Spinal cord (tissue), 10 donors: Measurements from ENCODE around the gene PAX7. TPM values are rescaled to one million over a fixed set of nuclear protein-coding genes. Genes with fewer than 3 reads are reported as not detected.

Source experiments
- DNase-seq, 6 donors: peaks; one replicate each; pipeline versions ENCODE4 v3.0.0 to v3.0.0-alpha.2; 2013 to 2015; ENCODE audit warnings: low spot score in 6 of 6, low read depth in 4 of 6
- H3K27ac ChIP-seq: one replicate; pipeline ENCODE4 v1.5.1; 2013; ENCODE audit warnings: low read depth, low read length, control low read depth
- H3K27me3 ChIP-seq: one replicate; pipeline ENCODE4 v1.6.1; 2013; ENCODE audit warnings: low read length; ENCODE audit not compliant: control insufficient read depth, insufficient read depth
- H3K36me3 ChIP-seq: one replicate; pipeline ENCODE4 v1.6.1; 2013; ENCODE audit warnings: low read length; ENCODE audit not compliant: control insufficient read depth, insufficient read depth
- H3K4me1 ChIP-seq: one replicate; pipeline ENCODE4 v1.6.1; 2013; ENCODE audit warnings: low read length; ENCODE audit not compliant: control insufficient read depth, insufficient read depth
- H3K4me3 ChIP-seq: one replicate; pipeline ENCODE4 v1.5.1; 2013; ENCODE audit warnings: low read depth, low read length, control low read depth
- H3K9me3 ChIP-seq: one replicate; pipeline ENCODE4 v1.6.1; 2013; ENCODE audit warnings: low read length; ENCODE audit not compliant: control insufficient read depth, insufficient read depth
- WGBS: methylation state at CpG from one replicate; pipeline ENCODE4 v1.1.5; 2013; ENCODE audit warnings: missing lambda C conversion rate; ENCODE audit not compliant: insufficient coverage; 5-methylcytosine and 5-hydroxymethylcytosine counted together
- polyA plus RNA-seq, 2 donors: library from polyadenylated mRNA; unstranded; fragments of 120-200 nt; gene quantifications; one replicate each; pipeline ENCODE4 v1.2.1, GENCODE V29; 2013; ENCODE audit not compliant: insufficient read length in 2 of 2
- total RNA-seq, 2 donors: library from RNA; depleted of rRNA in 1 of 2; stranded (reverse); fragments of 120-200 nt in 1 of 2; fragments of >200 nt in 1 of 2; gene quantifications; one replicate each; pipeline versions ENCODE4 v1.2.3 to v1.2.4, GENCODE V29; 2013 to 2014
- donor health status: healthy.

The PAX7 gene
- total and polyA plus RNA-seq, 4 donors = 1.5 to 6.1 (median 3.4) TPM

GRCh38 chr1:18712252-18712600 is 81.6 kb downstream of the PAX7 start:
- H3K4me1 ChIP-seq = peaks cover 8% of the 10 kb centered on the region
- peaks cover 10% of the 10 kb centered on the region for H3K36me3 ChIP-seq
- H3K4me3 ChIP-seq = no peak overlapping the region
- DNase-seq = no peak
- no peaks in the 10 kb centered on the region for H3K9me3 ChIP-seq
- peaks cover 14% of the 10 kb centered on the region for H3K27me3 ChIP-seq
- H3K27ac ChIP-seq = no peak overlapping the region
- WGBS = 77% methylated on average over 3 of the region's 5 CpGs

GRCh38 chr1:18714404-18715175 is 83.9 kb downstream of the PAX7 start:
- no peak overlapping the region for H3K27ac ChIP-seq
- no peaks in the 10 kb centered on the region for H3K9me3 ChIP-seq
- H3K4me1 ChIP-seq = peaks cover 10% of the 10 kb centered on the region
- 90% methylated on average over 9 of the region's 12 CpGs for WGBS
- no peak overlapping the region for H3K4me3 ChIP-seq
- peaks cover 25% of the 10 kb centered on the region for H3K27me3 ChIP-seq
- H3K36me3 ChIP-seq = peaks cover 5% of the 10 kb centered on the region
- DNase-seq = no peak

DNA sequence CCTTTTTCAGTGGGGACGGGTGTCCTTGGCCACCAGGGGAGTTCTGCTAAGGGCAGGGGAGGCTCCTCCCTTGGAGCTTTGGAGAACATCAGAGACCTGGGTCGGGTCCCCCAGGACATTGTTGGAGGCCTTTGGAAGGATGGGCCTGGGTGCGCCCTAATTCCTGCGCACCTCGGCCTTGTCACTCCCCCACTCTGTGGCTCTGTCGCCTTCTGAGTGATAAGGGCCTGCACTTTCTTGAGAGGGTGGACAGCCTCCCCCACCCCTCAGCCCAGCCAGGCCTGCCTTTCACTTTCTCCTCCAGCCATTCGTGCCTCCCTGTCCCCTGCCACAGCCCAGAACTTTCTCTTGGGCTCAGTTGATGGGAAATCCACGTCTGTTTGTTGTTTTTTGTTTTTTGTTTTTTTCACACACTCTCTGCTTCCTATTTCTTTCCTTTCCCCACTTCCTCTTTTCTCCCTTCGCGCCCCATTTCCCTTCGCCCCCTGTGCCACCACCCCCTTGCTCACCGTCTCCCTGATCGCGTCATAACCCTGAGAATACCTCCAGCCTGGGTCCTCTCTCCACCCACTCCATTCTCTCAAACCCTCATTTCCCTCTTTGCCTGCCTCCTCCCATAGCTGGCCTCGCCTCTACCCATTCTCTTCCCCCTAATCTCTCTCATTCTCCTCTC is 85.6 kb downstream of the PAX7 start:
- peaks cover 4% of the 10 kb centered on the region for H3K36me3 ChIP-seq
- 43% methylated on average over 12 of the region's 15 CpGs for WGBS
- H3K27ac ChIP-seq = no peak overlapping the region
- H3K4me3 ChIP-seq = no peak overlapping the region
- DNase-seq = peak in 1 of 6 donors; percentile 42
- H3K9me3 ChIP-seq = no peaks in the 10 kb centered on the region
- H3K27me3 ChIP-seq = peaks cover 25% of the 10 kb centered on the region
- peaks cover 10% of the 10 kb centered on the region for H3K4me1 ChIP-seq

GRCh38 chr1:18716785-18717678 is 86.4 kb downstream of the PAX7 start:
- H3K9me3 ChIP-seq = no peaks in the 10 kb centered on the region
- peak in 2 of 6 donors; percentile 24 to 26 for DNase-seq
- no peak overlapping the region for H3K27ac ChIP-seq
- peaks cover 6% of the 10 kb centered on the region for H3K36me3 ChIP-seq
- 12% methylated on average over 70 of the region's 72 CpGs for WGBS
- H3K27me3 ChIP-seq = peaks cover 25% of the 10 kb centered on the region
- H3K4me3 ChIP-seq = no peak overlapping the region
- peaks cover 10% of the 10 kb centered on the region for H3K4me1 ChIP-seq

GRCh38 chr1:18719786-18720451 is 89.3 kb downstream of the PAX7 start:
- H3K4me3 ChIP-seq = no peak overlapping the region
- WGBS = 70% methylated on average over 7 of the region's 9 CpGs
- peaks cover 27% of the 10 kb centered on the region for H3K27me3 ChIP-seq
- no peaks in the 10 kb centered on the region for H3K9me3 ChIP-seq
- H3K27ac ChIP-seq = no peak overlapping the region
- no peak for DNase-seq
- peaks cover 23% of the 10 kb centered on the region for H3K4me1 ChIP-seq
- H3K36me3 ChIP-seq = peaks cover 7% of the 10 kb centered on the region

DNA sequence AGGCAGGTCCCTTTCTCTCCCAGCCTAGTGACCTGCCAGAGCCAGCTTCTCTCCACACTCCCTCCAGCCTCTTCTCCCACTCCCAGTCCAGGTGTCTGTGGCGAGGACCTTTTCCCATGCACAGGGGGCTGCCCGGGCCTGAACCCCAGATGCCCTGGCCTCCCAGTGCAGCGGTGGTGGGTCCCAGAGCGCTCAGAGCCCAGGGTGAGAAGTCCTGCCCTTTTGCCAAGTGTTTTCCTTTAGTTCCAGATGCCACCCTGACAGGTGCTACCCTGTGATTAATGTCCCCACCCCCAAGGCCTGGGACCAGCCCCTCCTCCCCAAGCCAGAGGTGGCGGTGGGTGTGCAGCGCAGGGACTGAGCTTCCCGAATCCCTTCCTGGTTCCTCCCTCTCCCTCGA is 90.4 kb downstream of the PAX7 start:
- H3K36me3 ChIP-seq = peaks cover 9% of the 10 kb centered on the region
- H3K9me3 ChIP-seq = no peaks in the 10 kb centered on the region
- H3K4me3 ChIP-seq = no peak overlapping the region
- peaks cover 32% of the 10 kb centered on the region for H3K4me1 ChIP-seq
- WGBS = 57% methylated on average over 8 of the region's 8 CpGs
- H3K27ac ChIP-seq = no peak overlapping the region
- no peak for DNase-seq
- peaks cover 22% of the 10 kb centered on the region for H3K27me3 ChIP-seq

GRCh38 chr1:18721776-18722175 is 91.1 kb downstream of the PAX7 start:
- Histone ChIP-seq H3K4me3 (no peak overlapping the region), H3K27me3 (peaks cover 16% of the 10 kb centered on the region), H3K27ac (no peak overlapping the region), H3K4me1 (peaks cover 28% of the 10 kb centered on the region), H3K36me3 (peaks cover 9% of the 10 kb centered on the region), H3K9me3 (no peaks in the 10 kb centered on the region)
- DNase-seq = no peak
- 100% methylated on average over 1 of the region's 1 CpG for WGBS

DNA sequence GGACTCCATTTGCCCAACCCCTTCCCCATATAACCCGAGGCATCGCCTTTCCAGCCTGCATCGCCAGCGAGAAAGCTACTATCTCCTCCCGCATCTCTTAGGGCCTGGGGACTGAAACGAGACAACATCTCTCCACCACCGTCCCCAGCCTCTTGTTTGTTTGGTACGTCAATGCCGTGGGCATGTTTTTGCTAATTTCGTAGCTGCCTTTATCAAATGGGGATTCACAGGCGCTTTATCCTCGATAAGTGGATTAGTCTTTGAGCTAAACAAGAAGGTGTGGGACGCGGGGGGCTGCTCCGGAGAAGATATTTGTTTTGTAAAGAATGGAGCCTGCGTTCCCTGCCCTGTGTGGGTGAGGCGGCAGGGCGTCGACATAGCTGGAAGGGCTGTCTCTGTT is 91.6 kb downstream of the PAX7 start:
- no peak for DNase-seq
- no peak overlapping the region for H3K4me3 ChIP-seq
- 73% methylated on average over 16 of the region's 19 CpGs for WGBS
- peaks cover 15% of the 10 kb centered on the region for H3K27me3 ChIP-seq
- H3K9me3 ChIP-seq = no peaks in the 10 kb centered on the region
- peaks cover 24% of the 10 kb centered on the region for H3K4me1 ChIP-seq
- H3K36me3 ChIP-seq = peaks cover 9% of the 10 kb centered on the region
- H3K27ac ChIP-seq = no peak overlapping the region

GRCh38 chr1:18723206-18723605 is 92.6 kb downstream of the PAX7 start:
- Histone ChIP-seq H3K9me3 (no peaks in the 10 kb centered on the region), H3K36me3 (peaks cover 9% of the 10 kb centered on the region), H3K27ac (no peak overlapping the region), H3K27me3 (peaks cover 5% of the 10 kb centered on the region), H3K4me1 (peaks cover 22% of the 10 kb centered on the region), H3K4me3 (no peak overlapping the region)
- no peak for DNase-seq
- WGBS = 88% methylated on average over 7 of the region's 9 CpGs
